ENCODE measurements around the gene UPF1. TPM values are rescaled to one million over a fixed set of nuclear protein-coding genes. Genes with fewer than 3 reads are reported as not detected.

The UPF1 gene
- total RNA-seq, 2 donors from 2014 or later: 38.9 to 59.0 TPM

DNA sequence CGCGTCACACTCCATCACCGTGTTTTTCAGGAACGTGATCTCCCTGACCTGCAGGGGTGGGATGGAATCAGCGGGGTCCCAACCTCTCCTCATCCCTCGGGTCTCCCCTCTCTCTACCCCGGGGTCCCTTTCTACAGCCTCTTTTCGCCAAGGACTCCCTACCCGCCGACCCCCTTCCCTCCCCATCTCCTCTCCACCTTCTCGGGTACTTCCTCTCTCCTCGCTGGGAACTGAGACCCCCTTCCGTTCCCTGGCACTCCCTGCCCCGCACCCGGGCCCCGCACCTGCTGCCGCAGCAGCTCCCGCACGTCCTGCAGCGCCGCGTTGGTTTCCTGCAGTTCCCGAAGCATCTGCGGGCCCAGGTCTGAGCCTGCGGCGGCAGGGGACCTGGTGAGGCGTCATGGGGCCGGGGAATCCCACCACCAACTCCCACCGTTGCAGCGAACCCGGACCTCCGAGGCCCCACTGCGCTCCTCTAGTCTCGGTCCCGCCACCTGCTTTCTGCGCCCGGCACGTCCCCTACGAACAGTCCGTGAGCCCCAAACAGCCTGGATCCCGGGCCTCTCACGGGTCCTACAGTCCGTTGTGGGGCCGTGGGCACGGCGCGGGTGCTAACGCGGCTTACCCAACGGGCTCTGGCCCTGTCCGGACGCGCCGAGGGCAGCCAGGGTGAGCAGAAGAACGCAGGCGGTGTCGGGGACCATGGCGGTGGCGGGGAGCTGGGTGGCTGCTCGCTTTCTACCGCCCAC is 41.0 kb upstream of the UPF1 start, which contains the start of gene COMP:
Gene COMP, minus strand, starts transcription at position 740 of the 749 bp plus-strand sequence. Its CDS starts 36 bp downstream, at position 704.
- WGBS, 2 donors: 3 to 6% methylated on average over 22 to 58 of the region's 61 CpGs
- ATAC-seq (no peak), DNase-seq (no peak)
- no peaks in the 10 kb centered on the region for H3K36me3 ChIP-seq (replicated peaks in 1 of 2; ENCODE audit: insufficient read depth in 1 of 2, low read depth in 2 of 2)
- no peak within 1 kb of the TSS for H3K4me3 ChIP-seq
- H3K27ac ChIP-seq: no peak within 1 kb of the TSS
- H3K27me3 ChIP-seq: peaks cover 16 to 43% of the 10 kb centered on the region in 2 donors
- H3K4me1 ChIP-seq: peaks cover 38% of the 10 kb centered on the region
- TF ChIP-seq, protein P1, sequence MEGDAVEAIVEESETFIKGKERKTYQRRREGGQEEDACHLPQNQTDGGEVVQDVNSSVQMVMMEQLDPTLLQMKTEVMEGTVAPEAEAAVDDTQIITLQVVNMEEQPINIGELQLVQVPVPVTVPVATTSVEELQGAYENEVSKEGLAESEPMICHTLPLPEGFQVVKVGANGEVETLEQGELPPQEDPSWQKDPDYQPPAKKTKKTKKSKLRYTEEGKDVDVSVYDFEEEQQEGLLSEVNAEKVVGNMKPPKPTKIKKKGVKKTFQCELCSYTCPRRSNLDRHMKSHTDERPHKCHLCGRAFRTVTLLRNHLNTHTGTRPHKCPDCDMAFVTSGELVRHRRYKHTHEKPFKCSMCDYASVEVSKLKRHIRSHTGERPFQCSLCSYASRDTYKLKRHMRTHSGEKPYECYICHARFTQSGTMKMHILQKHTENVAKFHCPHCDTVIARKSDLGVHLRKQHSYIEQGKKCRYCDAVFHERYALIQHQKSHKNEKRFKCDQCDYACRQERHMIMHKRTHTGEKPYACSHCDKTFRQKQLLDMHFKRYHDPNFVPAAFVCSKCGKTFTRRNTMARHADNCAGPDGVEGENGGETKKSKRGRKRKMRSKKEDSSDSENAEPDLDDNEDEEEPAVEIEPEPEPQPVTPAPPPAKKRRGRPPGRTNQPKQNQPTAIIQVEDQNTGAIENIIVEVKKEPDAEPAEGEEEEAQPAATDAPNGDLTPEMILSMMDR (IDR thresholded peaks at IDR 0.05): no peak
- TF ChIP-seq POLR2A (IDR thresholded peaks at IDR 0.05): no peak
- no peaks in the 10 kb centered on the region for H3K9me3 ChIP-seq
- intact Hi-C loops (cut with DNase I): no loop called here

DNA sequence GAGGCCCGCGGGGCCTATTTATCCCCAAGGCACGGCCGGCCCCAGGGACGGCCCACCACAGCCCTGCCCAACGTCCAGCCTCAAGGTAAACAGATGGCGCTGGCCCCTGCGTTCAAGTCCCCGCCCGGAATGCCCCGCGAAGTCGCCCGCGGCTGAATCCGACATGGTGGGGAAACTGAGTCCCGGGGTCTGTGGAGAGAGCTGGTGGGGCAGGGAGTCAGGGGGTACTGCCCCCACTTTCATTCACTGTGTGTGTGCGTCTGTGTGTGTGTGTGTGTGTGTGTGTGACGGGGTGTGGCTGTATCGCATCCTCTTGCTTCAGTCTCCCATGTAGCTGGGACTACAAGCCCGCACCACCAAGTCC is 40.5 kb upstream of the UPF1 start:
- 24 to 84% methylated on average over 4 to 19 of the region's 21 CpGs for WGBS, 2 donors

DNA sequence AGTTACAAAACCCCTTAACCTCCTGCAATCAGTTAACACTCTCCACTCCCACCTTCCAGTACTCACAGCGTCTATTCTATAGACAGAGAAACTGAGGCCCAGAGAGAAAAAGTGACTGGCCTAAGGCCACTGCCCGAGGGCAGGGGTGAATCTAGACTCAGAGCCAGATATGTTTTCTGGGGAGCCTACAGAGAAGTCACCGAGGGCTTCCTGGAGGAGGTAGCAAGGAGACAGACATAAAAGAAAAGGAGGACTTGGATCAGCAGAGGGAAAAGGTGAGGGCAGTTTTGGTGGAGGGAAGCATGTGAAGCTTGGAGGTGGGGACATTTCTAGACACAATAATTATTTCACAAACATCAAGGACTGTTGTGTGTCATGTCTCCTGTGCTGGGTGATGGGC is 39.1 kb upstream of the UPF1 start:
- ATAC-seq (no peak), DNase-seq (no peak)
- Histone ChIP-seq H3K9me3 (no peaks in the 10 kb centered on the region), H3K27ac (no peak overlapping the region), H3K4me3 (no peak overlapping the region), H3K36me3 (replicated peaks in 1 of 2; ENCODE audit: insufficient read depth in 1 of 2, low read depth in 2 of 2) (no peaks in the 10 kb centered on the region), H3K4me1 (peaks cover 36% of the 10 kb centered on the region), H3K27me3 (peaks cover 16 to 37% of the 10 kb centered on the region in 2 donors)
- 84 to 88% methylated on average over 3 of the region's 3 CpGs for WGBS, 2 donors
- no peak for TF ChIP-seq POLR2A (IDR thresholded peaks at IDR 0.05)
- TF ChIP-seq, protein P1 (IDR thresholded peaks at IDR 0.05): no peak
- intact Hi-C loops (cut with DNase I): no loop called here

More for the DNA sequence above, 40.5 kb upstream of the UPF1 start:
- no peak for ATAC-seq
- intact Hi-C loops (cut with DNase I): no loop called here
- peaks cover 16 to 43% of the 10 kb centered on the region in 2 donors for H3K27me3 ChIP-seq
- H3K4me1 ChIP-seq: peaks cover 38% of the 10 kb centered on the region
- no peaks in the 10 kb centered on the region for H3K9me3 ChIP-seq
- no peak for DNase-seq
- H3K27ac ChIP-seq: no peak overlapping the region
- TF ChIP-seq POLR2A (IDR thresholded peaks at IDR 0.05): no peak
- TF ChIP-seq, protein P1 (IDR thresholded peaks at IDR 0.05): no peak
- H3K4me3 ChIP-seq: no peak overlapping the region
- no peaks in the 10 kb centered on the region for H3K36me3 ChIP-seq (replicated peaks in 1 of 2; ENCODE audit: insufficient read depth in 1 of 2, low read depth in 2 of 2)

DNA sequence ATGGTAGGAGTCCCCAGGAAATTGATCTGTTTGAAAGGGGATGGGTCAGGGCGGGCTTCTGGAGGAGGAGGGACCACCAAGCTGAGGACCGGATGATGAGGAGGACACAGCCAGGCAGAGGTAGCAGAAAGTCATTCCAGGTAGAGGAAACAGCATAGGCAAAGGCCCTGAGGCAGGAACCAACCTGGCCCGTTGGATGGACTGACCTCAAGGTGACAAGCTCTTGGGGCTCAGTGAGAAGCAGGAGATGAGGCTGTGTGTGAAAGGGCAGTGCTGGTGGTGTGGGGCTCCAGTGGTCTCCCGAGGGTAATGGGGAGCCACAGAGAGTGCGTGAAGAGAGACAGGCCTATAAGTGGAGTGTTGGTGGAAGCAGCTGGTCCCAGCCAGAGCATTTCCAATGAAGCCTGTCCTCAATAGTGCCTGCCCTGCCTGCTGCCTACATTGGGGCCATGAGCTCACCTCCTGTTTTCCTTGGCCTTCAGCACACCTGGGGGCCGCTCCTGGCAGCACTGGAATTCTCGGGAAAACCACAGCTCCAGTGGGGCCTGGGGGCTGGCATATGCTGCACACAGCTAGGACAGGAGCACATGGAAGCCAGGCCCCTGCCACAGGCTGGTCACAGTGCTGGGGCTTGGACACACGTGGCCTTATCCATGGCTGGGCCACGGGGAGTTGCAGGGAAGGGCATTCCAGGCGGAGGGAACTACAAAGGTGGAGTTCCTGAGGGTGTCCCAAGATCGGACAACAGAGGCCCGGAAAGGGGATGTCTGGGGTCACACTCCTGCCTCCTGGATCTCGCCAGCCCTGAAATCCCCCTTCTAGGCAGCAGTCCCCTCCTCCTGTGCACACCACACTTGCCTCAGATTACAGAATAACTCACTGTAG is 38.4 kb upstream of the UPF1 start:
- H3K27me3 ChIP-seq: peaks cover 11 to 29% of the 10 kb centered on the region in 2 donors
- intact Hi-C loops (cut with DNase I): no loop called here
- peaks cover 29% of the 10 kb centered on the region for H3K4me1 ChIP-seq
- TF ChIP-seq, protein P1 (IDR thresholded peaks at IDR 0.05): no peak
- no peak for TF ChIP-seq POLR2A (IDR thresholded peaks at IDR 0.05)
- no peaks in the 10 kb centered on the region for H3K36me3 ChIP-seq (replicated peaks in 1 of 2; ENCODE audit: insufficient read depth in 1 of 2, low read depth in 2 of 2)
- H3K9me3 ChIP-seq: no peaks in the 10 kb centered on the region
- H3K4me3 ChIP-seq: no peak overlapping the region
- no peak overlapping the region for H3K27ac ChIP-seq
- 73 to 82% methylated on average over 6 to 13 of the region's 13 CpGs for WGBS, 2 donors
- DNase-seq (peak in 1 of 4 donors; percentile 7), ATAC-seq (no peak)
